HG03159 (cell line): ENCODE results near the gene INTS15.
A peak's percentile ranks its signal among the peaks of the same experiment; 100 is the strongest.

Experiments
- ATAC-seq: cut with Tn5 transposase; IDR thresholded peaks from one replicate; pipeline ENCODE4 v1.9.1; 2021; ENCODE audit warnings: mild to moderate bottlenecking, moderate library complexity; ENCODE audit not compliant: unreplicated experiment

Gene INTS15

GRCh38 chr7:6589829-6590644, at the start of gene INTS15:
Gene INTS15 (plus strand): TSS chr7:6590021. CDS start chr7:6590284, 263 bp downstream.
- peak; percentile 79 for ATAC-seq

DNA sequence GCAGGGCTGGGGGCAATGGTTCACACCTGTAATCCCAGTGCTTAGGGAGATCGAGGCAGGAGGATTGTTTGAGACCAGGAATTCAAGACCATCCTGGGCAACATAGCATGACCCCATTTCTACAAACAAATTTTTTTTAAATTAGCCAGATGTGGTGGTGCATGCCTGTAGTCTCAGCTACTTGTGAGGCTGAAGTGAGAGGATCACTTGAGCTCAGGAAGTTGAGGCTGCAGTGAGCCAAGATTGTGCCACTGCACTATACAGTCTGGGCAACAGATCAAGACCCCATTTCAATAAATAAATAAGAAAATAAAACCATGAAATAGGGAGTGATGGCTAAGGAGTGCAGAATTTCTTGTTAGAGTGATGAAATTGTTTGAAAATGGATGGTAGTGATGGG, 47.5 kb upstream of the INTS15 start:
- ATAC-seq, result no peak

GRCh38 chr7:6545398-6546126, 44.3 kb upstream of the INTS15 start:
- no peak for ATAC-seq

DNA sequence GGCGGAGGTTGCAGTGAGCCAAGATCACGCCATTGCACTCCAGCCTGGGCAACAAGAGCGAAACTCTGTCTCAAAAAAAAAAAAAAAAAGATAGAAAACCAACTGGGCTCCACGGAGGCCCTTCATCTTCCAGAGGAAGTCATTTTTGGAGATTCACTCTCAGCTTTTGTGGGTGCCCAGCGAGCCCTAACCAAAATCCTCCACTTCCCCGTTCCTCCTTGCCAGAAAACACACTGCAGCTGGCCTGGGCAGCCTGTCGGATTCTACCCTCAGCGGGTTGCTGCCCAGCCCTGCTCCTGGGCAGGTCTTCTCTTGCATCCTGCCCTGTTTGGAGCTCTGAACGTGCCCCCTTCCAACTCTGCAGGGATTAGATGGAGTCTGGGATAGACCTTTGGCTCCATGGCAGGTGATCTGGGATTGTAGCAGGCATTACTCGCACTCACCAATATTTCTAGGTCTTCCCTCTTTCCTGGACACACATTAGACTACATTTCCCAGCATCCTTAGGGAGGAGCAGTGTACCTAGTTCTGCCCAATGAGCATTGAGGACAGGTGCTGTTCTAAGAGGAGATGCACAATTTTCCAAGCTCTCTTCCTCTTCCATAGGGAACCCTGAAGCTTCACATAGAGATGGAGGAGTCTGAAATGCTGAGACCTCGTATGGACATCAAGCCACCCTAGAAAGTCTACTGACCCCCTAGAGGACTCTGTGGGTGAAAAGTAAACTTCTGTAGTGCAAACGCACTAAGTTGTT, 43.1 kb upstream of the INTS15 start:
- no peak for ATAC-seq

- no peak for ATAC-seq
Measured at GRCh38 chr7:6547400-6547799, 42.4 kb upstream of the INTS15 start.

DNA sequence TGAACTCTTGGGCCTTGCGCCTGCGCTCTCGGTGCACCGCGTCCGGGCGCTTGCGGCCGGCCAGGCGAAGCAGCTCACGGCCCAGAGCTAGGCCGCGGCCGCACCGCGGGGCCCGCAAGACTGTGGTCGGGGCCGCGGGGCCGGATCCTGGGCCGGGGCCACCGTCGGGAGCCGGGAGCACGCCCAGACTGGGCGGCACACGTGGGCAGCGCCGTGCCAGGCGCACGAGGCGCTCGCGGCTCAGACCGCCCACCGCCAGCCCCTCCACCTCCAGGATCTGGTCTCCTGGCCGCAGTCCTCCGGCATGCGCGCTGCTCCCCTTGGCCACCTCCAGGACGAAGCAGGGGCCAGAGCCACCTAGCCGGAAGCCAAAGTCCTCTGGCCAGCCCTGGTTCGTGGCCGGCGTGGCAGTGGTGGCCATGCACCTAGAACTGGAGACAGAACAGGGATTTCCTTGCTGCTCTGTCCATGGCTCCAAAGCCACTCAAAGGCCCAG, 38.8 kb upstream of the INTS15 start, which contains the start of gene GRID2IP:
Gene GRID2IP (minus strand): TSS at position 446 of the 496 bp plus-strand sequence. CDS start 25 bp downstream, at position 421.
- ATAC-seq, result no peak

DNA sequence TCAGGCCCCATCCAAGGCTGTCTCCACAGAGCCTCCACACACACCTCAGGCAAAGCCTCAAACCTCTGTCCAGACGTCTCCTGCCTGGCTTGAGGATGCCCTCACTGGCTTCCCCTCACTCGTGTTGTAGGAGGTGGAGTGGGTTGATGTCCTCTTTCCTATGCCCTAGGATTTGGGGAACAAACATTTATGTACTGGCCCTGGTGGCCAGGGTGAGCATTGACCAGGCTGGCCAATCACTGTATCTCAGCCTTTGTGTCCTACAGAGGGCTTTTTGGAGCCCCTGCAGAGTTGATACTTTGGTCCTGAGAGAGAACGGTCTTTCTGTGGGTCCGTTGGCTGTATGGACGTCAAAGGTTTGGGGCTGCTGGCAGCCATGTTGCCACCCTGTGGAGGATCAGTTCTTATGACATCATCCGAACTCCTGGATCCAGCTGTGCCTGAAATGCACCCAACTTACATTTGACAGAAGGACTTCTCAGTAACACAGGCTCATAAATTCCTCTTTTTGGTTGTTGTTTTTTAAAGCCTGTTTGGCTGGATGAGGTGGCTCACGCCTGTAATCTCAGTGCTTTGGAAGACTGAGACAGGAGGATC, 36.3 kb upstream of the INTS15 start:
- ATAC-seq, result no peak

DNA sequence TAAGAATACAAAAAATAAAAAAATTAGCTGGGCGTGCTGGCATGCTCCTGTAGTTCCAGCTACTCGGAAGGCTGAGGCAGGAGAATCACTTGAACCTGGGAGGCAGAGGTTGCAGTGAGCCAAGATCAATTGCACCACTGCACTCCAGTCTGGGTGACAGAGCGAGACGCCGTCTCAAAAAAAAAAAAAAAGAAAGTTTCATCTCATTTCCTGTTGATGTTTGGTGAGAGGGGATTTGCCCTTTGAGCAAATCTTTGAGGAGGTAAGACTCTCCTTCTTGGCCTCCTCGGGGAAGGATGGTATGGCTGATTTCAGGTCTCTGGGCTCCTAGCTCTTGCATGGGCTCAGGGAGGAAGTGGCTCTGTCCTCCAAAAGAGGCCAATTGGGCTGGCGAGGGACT, 35.0 kb upstream of the INTS15 start:
- ATAC-seq, result no peak

DNA sequence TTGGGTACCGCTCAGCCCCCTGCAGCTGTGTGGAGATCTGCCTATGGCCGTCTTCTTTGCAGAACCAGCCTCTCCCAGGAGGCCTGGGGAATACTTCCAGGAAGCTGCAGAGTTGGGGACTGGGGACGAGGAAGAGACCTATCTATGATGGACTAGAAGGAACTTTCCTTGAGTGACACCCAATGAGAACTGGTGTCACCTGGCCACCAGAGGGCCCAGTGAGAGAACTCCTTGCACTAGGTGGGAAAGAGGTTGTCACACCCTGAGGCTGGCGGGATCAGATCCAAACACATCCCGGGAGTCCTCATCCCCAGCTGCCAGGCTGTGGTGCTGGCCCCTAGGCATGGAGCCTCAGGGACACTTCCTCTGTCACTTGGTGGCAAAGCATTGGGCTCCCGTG, 33.6 kb upstream of the INTS15 start:
- no peak for ATAC-seq

- no peak for ATAC-seq
Measured at GRCh38 chr7:6558837-6559236, 31.0 kb upstream of the INTS15 start.

DNA sequence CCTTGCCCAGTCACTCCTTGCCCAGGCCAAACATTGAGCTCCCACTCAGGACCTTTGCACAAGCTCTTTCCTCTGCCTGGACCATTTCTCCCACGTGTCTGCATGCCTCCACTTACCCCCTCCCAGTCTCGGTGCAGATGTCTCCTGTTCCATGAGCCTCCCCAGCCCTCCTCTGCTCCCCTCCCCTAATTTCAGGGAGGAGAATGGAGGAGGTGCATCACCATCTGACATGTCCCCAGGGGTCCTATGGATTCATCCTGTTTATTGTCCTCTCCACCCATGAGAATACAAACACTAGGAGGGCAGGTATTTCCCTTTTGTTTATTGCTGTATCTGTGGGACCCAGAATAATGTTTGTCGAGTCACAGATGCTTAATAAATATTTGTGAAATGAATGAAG, 29.9 kb upstream of the INTS15 start:
- ATAC-seq, result no peak

GRCh38 chr7:6562106-6562505, 27.7 kb upstream of the INTS15 start:
- ATAC-seq, result no peak

DNA sequence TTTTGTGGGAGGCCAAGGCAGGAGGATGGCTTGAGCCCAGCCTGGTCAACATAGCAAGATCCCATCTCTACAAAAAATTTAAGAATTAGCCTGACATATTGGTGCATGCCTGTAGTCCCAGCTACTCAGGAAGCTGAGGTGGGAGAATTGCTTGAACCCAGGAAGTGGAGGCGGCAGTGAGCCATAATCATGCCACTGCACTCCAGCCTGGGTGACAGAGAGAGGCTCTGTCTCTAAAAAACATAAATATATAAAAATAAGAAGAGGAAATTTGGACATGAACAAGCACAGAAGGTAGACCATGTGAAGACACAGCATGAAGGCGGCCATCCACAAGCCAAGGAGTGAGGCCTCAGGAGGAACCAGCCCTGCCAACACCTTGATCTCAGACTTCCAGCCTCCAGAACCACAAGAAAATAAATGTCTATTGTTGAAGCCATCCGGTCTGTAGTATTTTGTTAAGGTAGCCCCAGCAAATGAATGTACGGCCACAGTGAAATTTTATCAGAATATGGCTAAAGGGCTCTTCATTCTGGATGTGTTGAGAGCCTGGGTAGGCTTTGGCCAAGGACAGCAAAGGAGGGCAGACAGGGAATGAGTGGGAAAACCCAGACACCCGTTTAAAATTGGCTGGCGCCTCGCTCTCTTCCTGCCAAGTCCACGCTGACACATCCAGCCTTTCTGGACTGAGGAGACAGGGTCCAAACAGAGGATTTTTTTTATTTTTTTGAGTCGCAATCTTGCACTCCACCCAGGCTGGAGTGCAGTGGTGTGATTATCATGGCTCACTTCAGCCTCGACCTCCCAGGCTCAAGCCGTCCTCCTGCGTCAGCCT, 25.7 kb upstream of the INTS15 start:
- ATAC-seq, result no peak

DNA sequence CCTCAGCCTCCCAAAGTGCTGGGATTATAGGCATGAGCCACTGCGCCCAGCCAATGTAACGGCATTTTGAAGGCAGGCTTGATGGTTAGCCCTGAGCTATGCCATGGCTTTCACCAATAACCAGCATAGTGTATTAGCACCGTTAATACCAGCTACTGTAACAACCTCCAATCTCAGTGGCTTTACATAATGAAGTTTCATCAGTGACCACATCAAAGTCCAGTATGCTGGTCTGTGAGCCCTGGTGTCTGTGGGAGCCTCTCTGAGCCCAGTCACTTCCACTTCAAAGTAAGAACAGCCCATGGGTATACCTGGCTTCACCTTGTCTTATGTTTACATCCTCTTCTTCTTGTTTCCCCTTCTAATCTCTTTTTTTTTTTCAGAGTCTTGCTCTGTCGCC, 24.2 kb upstream of the INTS15 start:
- no peak for ATAC-seq

GRCh38 chr7:6567886-6568285, 21.9 kb upstream of the INTS15 start:
- ATAC-seq, result no peak

DNA sequence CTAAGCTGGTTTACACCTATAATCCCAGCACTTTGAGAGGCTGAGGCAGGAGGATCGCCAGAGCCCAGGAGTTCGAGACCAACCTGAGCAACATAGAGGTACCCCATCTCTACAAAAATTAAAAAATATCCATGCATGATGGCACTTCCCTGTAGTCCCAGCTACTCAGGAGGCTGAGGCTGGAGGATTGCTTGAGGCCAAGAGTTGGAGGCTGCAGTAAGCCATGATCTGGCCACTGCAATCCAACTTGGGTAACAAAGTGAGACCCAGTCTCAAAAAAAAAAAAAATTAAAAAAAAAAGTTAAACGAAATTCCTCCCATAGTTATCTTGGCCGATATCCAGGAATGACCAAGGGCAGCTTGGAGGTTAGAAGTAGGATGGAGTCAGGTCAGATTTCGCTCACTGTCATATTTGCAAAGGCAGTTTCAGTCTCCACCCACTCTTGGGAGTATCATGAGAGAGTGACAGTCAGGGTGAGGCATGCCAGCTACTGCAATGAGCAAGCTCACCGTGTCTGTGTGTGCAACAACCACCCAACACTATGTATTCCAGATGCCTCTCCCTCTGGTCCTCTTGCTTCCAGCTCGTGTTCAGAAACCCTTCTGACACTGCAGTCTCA, 18.6 kb upstream of the INTS15 start:
- ATAC-seq, result no peak

GRCh38 chr7:6575281-6576023, 14.4 kb upstream of the INTS15 start:
- no peak for ATAC-seq

DNA sequence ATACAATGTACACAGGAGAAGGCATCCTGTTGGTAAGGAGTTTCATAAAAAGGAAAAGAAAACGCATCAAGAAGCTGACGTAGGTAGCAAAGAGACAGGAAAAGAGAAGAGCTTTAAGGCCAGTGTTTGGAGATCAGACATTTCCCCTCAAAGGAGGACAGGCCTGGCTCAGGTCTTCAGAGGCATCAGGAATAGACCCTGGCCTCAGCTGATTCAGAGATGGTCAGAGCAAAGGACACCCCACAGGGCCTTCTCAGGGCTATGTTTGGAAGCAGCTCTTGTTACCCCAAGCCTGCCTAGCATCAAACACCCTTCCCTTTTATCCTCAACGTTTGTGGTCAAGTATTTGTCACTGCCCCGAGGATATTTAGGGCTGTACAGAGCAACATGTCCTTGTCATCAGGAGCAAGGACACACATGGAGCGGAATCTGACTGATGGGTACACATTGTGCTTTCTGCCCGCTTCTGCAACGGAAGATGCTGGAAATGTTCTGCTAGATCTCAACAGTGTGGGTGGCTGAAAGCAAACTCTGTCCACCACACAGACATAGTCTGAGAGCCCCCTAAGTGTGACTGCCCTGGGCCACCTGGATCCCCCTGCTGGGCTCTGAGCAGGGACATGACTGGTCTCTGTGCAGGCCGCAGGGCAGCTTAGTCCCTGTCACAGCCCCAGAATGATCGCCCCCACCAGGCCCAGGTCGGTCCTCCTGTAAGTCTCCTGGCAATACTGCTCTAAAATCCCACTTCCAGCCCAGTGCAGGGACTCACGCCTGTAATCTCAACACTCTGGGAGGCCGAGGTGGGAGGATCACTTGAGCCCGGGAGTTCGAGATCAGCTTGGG, 13.6 kb upstream of the INTS15 start:
- no peak for ATAC-seq
